Neutrophil (primary cell): ENCODE measurements around the gene ZNF584.

ENCODE experiments used
- H3K27ac ChIP-seq: fragments of 200-600 bp; sonication (generic); 2 replicates; pipeline ENCODE4 v1.5.1; 2016; ENCODE audit warnings: mild to moderate bottlenecking, moderate library complexity
- H3K27me3 ChIP-seq: fragments of 200-600 bp; sonication (generic); 2 replicates; pipeline ENCODE4 v1.6.0; 2016; ENCODE audit warnings: mild to moderate bottlenecking
- H3K36me3 ChIP-seq: fragments of 200-600 bp; sonication (generic); 2 replicates; pipeline ENCODE4 v1.5.1; 2017
- H3K4me1 ChIP-seq, 2 experiments: fragments of 200-600 bp in 1 of 2; sonication (generic) in 1 of 2; 1 replicate in 1 of 2; 2 replicates in 1 of 2; pipeline versions ENCODE4 v1.5.1 to v1.6.1; 2013 to 2016; ENCODE audit warnings: low read depth in 1 of 2, low read length in 1 of 2, mild to moderate bottlenecking in 1 of 2, moderate library complexity in 1 of 2; ENCODE audit not compliant: control insufficient read depth in 1 of 2, insufficient read depth in 1 of 2
- H3K4me3 ChIP-seq, 2 experiments: fragments of 200-600 bp in 1 of 2; sonication (generic) in 1 of 2; 1 replicate in 1 of 2; 2 replicates in 1 of 2; pipeline ENCODE4 v1.5.1; 2013 to 2016; ENCODE audit warnings: low read depth in 1 of 2, low read length in 1 of 2, mild to moderate bottlenecking in 1 of 2, moderate library complexity in 1 of 2
- H3K9me3 ChIP-seq: fragments of 200-600 bp; sonication (generic); 2 replicates; pipeline ENCODE4 v1.5.1; 2016
- CTCF ChIP-seq: fragments of 200-600 bp; sonication (generic); IDR thresholded peaks from 2 replicates; pipeline ENCODE4 v1.5.1; 2016; ENCODE audit warnings: antibody characterized with exemption

ZNF584 gene

GRCh38 chr19:58379246-58379645, 29.2 kb upstream of the ZNF584 start:
- H3K36me3 ChIP-seq = no peaks in the 10 kb centered on the region
- no peak overlapping the region for H3K4me3 ChIP-seq
- no peak for TF ChIP-seq CTCF
- H3K27me3 ChIP-seq = no peaks in the 10 kb centered on the region
- H3K9me3 ChIP-seq = no peaks in the 10 kb centered on the region
- no peak overlapping the region for H3K27ac ChIP-seq
- peaks cover 17 to 19% of the 10 kb centered on the region in 2 experiments for H3K4me1 ChIP-seq

- H3K4me1 ChIP-seq = peaks cover 17 to 19% of the 10 kb centered on the region in 2 experiments
- TF ChIP-seq CTCF = no peak
- H3K9me3 ChIP-seq = no peaks in the 10 kb centered on the region
- H3K27ac ChIP-seq = peak overlapping the region; percentile 90
- H3K36me3 ChIP-seq = no peaks in the 10 kb centered on the region
- peak overlapping the region; percentile 67 to 95 for H3K4me3 ChIP-seq
- H3K27me3 ChIP-seq = no peaks in the 10 kb centered on the region
These were observed 28.3 kb upstream of the ZNF584 start for GRCh38 chr19:58380037-58380661.

GRCh38 chr19:58380662-58381459, 27.6 kb upstream of the ZNF584 start, which contains the start of gene ZNF837:
Gene ZNF837, minus strand, starts transcription at chr19:58381030. Its CDS starts 11,698 bp downstream, at chr19:58369332.
- Histone ChIP-seq H3K4me3 (peak within 1 kb of the TSS; percentile 67 to 95), H3K27ac (peak within 1 kb of the TSS; percentile 90), H3K36me3 (no peaks in the 10 kb centered on the region), H3K4me1 (peaks cover 18 to 20% of the 10 kb centered on the region in 2 experiments), H3K27me3 (no peaks in the 10 kb centered on the region), H3K9me3 (no peaks in the 10 kb centered on the region)
- TF ChIP-seq CTCF = peak; percentile 62

GRCh38 chr19:58381460-58382212, 26.8 kb upstream of the ZNF584 start:
- TF ChIP-seq CTCF = no peak
- Histone ChIP-seq H3K9me3 (no peaks in the 10 kb centered on the region), H3K27ac (peak overlapping the region; percentile 90), H3K27me3 (no peaks in the 10 kb centered on the region), H3K4me3 (peak overlapping the region; percentile 67 to 95), H3K4me1 (peaks cover 26 to 28% of the 10 kb centered on the region in 2 experiments), H3K36me3 (no peaks in the 10 kb centered on the region)

- H3K4me1 ChIP-seq = peaks cover 38% of the 10 kb centered on the region in 2 experiments
- TF ChIP-seq CTCF = no peak
These were observed 25.3 kb upstream of the ZNF584 start for GRCh38 chr19:58382997-58383603.

More at GRCh38 chr19:58382997-58383603, 25.3 kb upstream of the ZNF584 start:
- Histone ChIP-seq H3K9me3 (no peaks in the 10 kb centered on the region), H3K27ac (no peak overlapping the region), H3K4me3 (no peak overlapping the region), H3K27me3 (no peaks in the 10 kb centered on the region), H3K36me3 (no peaks in the 10 kb centered on the region)
